ENCODE measurements around the gene PHF12. TPM values are rescaled to one million over a fixed set of nuclear protein-coding genes. Genes with fewer than 3 reads are reported as not detected.
"Not testable (repeated sequence)": the region's sequence is repeated elsewhere in the genome, so short reads cannot be mapped to it uniquely, and the experiment has no call there.

Gene PHF12
- total RNA-seq, 2 experiments from 2014 or later: 52.8 to 56.7 TPM

- no peak for DNase-seq
- no peak overlapping the region for H3K27ac Mint-ChIP-seq
- peaks cover 12% of the 10 kb centered on the region for H3K36me3 Mint-ChIP-seq (ENCODE audit: low read depth)
- H3K4me1 Mint-ChIP-seq (ENCODE audit: low read depth): peaks cover 12% of the 10 kb centered on the region
- no peak overlapping the region for H3K4me3 Mint-ChIP-seq
- H3K9me3 Mint-ChIP-seq: no peaks in the 10 kb centered on the region
- CTCF ChIA-PET: no interaction called here
- intact Hi-C loops (cut with micrococcal nuclease): no loop called here
- H3K27me3 Mint-ChIP-seq (ENCODE audit: low read depth): no peaks in the 10 kb centered on the region
Measured at GRCh38 chr17:28885363-28885762, 66.0 kb downstream of the PHF12 start.

GRCh38 chr17:28883967-28884702, 67.2 kb downstream of the PHF12 start:
- DNase-seq: no peak
- no peaks in the 10 kb centered on the region for H3K27me3 Mint-ChIP-seq (ENCODE audit: low read depth)
- peaks cover 17% of the 10 kb centered on the region for H3K36me3 Mint-ChIP-seq (ENCODE audit: low read depth)
- CTCF ChIA-PET: no interaction called here
- intact Hi-C loops (cut with micrococcal nuclease): no loop called here
- no peak overlapping the region for H3K4me3 Mint-ChIP-seq
- no peaks in the 10 kb centered on the region for H3K9me3 Mint-ChIP-seq
- H3K4me1 Mint-ChIP-seq (ENCODE audit: low read depth): peaks cover 4% of the 10 kb centered on the region
- H3K27ac Mint-ChIP-seq: no peak overlapping the region

GRCh38 chr17:28882154-28882895, 69.0 kb downstream of the PHF12 start:
- no peak for DNase-seq
- H3K36me3 Mint-ChIP-seq (ENCODE audit: low read depth): peaks cover 26% of the 10 kb centered on the region
- no peaks in the 10 kb centered on the region for H3K27me3 Mint-ChIP-seq (ENCODE audit: low read depth)
- peaks cover 13% of the 10 kb centered on the region for H3K4me1 Mint-ChIP-seq (ENCODE audit: low read depth)
- no peak overlapping the region for H3K27ac Mint-ChIP-seq
- CTCF ChIA-PET: interaction anchor here (0.6 to 1.7 kb wide), 7 partner anchors 15 to 156 kb away, joined by 3 to 7 read pairs (median 3); partner anchors contain the start of genes FLOT2 and TLCD1
- H3K9me3 Mint-ChIP-seq: no peaks in the 10 kb centered on the region
- intact Hi-C loops (cut with micrococcal nuclease): no loop called here
- no peak overlapping the region for H3K4me3 Mint-ChIP-seq

- no peaks in the 10 kb centered on the region for H3K27me3 Mint-ChIP-seq (ENCODE audit: low read depth)
- no peak overlapping the region for H3K4me3 Mint-ChIP-seq
- intact Hi-C loops (cut with micrococcal nuclease): no loop called here
- CTCF ChIA-PET: interaction anchor here (0.7 to 1.7 kb wide), 4 partner anchors 21 to 118 kb away, joined by 3 to 7 read pairs (median 4); no protein-coding TSS in a partner anchor
- H3K36me3 Mint-ChIP-seq (ENCODE audit: low read depth): peaks cover 24% of the 10 kb centered on the region
- DNase-seq: no peak
- H3K27ac Mint-ChIP-seq: no peak overlapping the region
- peaks cover 19% of the 10 kb centered on the region for H3K4me1 Mint-ChIP-seq (ENCODE audit: low read depth)
- H3K9me3 Mint-ChIP-seq: no peaks in the 10 kb centered on the region
Measured at GRCh38 chr17:28881533-28882056, 69.7 kb downstream of the PHF12 start.

- H3K4me1 Mint-ChIP-seq (ENCODE audit: low read depth): peaks cover 29% of the 10 kb centered on the region
- CTCF ChIA-PET: interaction anchor here (1.3 kb wide), 1 partner anchor 32 kb away, joined by 8 read pairs; no protein-coding TSS in a partner anchor
- no peak for DNase-seq
- H3K27ac Mint-ChIP-seq: no peak overlapping the region
- no peak overlapping the region for H3K4me3 Mint-ChIP-seq
- peaks cover 24% of the 10 kb centered on the region for H3K36me3 Mint-ChIP-seq (ENCODE audit: low read depth)
- H3K9me3 Mint-ChIP-seq: no peaks in the 10 kb centered on the region
- intact Hi-C loops (cut with micrococcal nuclease): no loop called here
- no peaks in the 10 kb centered on the region for H3K27me3 Mint-ChIP-seq (ENCODE audit: low read depth)
Measured at GRCh38 chr17:28880572-28880945, 70.8 kb downstream of the PHF12 start.

GRCh38 chr17:28879886-28880571, 71.3 kb downstream of the PHF12 start:
- intact Hi-C loops (cut with micrococcal nuclease): loop anchor here (1.0 to 10.0 kb wide), 4 partner anchors 38 to 305 kb away; partner anchors contain the start of genes ALDOC, FAM222B and PIGS
- Mint-ChIP-seq H3K36me3 (ENCODE audit: low read depth) (peaks cover 23% of the 10 kb centered on the region), H3K4me1 (ENCODE audit: low read depth) (peaks cover 34% of the 10 kb centered on the region), H3K27me3 (ENCODE audit: low read depth) (no peaks in the 10 kb centered on the region), H3K9me3 (no peaks in the 10 kb centered on the region), H3K27ac (no peak overlapping the region), H3K4me3 (no peak overlapping the region)
- CTCF ChIA-PET: interaction anchor here (0.6 to 2.3 kb wide), 6 partner anchors 11 to 153 kb away, joined by 3 to 14 read pairs (median 6); no protein-coding TSS in a partner anchor
- no peak for DNase-seq

- CTCF ChIA-PET: interaction anchor here (0.6 to 2.3 kb wide), 11 partner anchors 10 to 152 kb away, joined by 3 to 14 read pairs (median 4); partner anchors contain the start of gene FLOT2
- H3K9me3 Mint-ChIP-seq: no peaks in the 10 kb centered on the region
- intact Hi-C loops (cut with micrococcal nuclease): loop anchor here (1.0 to 10.0 kb wide), 4 partner anchors 37 to 304 kb away; partner anchors contain the start of genes ALDOC, FAM222B and PIGS
Measured at GRCh38 chr17:28878981-28879380, 72.3 kb downstream of the PHF12 start.

GRCh38 chr17:28878158-28878910, 73.0 kb downstream of the PHF12 start:
- H3K36me3 Mint-ChIP-seq (ENCODE audit: low read depth): peaks cover 21% of the 10 kb centered on the region
- no peaks in the 10 kb centered on the region for H3K9me3 Mint-ChIP-seq
- intact Hi-C loops (cut with micrococcal nuclease): loop anchor here (5.0 to 10.0 kb wide), 2 partner anchors 36 to 304 kb away; partner anchors contain the start of genes ALDOC, FAM222B and PIGS
- H3K4me1 Mint-ChIP-seq (ENCODE audit: low read depth): peaks cover 37% of the 10 kb centered on the region
- H3K4me3 Mint-ChIP-seq: no peak overlapping the region
- no peak for DNase-seq
- peak overlapping the region; percentile 0 for H3K27ac Mint-ChIP-seq
- H3K27me3 Mint-ChIP-seq (ENCODE audit: low read depth): no peaks in the 10 kb centered on the region
- CTCF ChIA-PET: interaction anchor here (0.6 to 2.3 kb wide), 9 partner anchors 12 to 152 kb away, joined by 3 to 14 read pairs (median 4); partner anchors contain the start of gene FLOT2

More at GRCh38 chr17:28878981-28879380, 72.3 kb downstream of the PHF12 start:
- peak; percentile 55 for DNase-seq
- Mint-ChIP-seq H3K36me3 (ENCODE audit: low read depth) (peaks cover 21% of the 10 kb centered on the region), H3K27ac (peak overlapping the region; percentile 8), H3K4me1 (ENCODE audit: low read depth) (peaks cover 37% of the 10 kb centered on the region), H3K27me3 (ENCODE audit: low read depth) (no peaks in the 10 kb centered on the region), H3K4me3 (no peak overlapping the region)

- not testable (repeated sequence) for H3K9me3 Mint-ChIP-seq; H3K4me3 Mint-ChIP-seq; H3K27me3 Mint-ChIP-seq (ENCODE audit: low read depth); H3K27ac Mint-ChIP-seq; DNase-seq
- intact Hi-C loops (cut with micrococcal nuclease): loop anchor here (5.0 to 10.0 kb wide), 2 partner anchors 35 to 302 kb away; partner anchors contain the start of genes ALDOC, FAM222B and PIGS
- peaks cover 37% of the 10 kb centered on the region for H3K4me1 Mint-ChIP-seq (ENCODE audit: low read depth)
- peaks cover 21% of the 10 kb centered on the region for H3K36me3 Mint-ChIP-seq (ENCODE audit: low read depth)
- CTCF ChIA-PET: interaction anchor here (0.6 kb wide), 1 partner anchor 109 kb away, joined by 3 read pairs; no protein-coding TSS in a partner anchor
Measured at GRCh38 chr17:28877150-28877711, 74.1 kb downstream of the PHF12 start.

- Mint-ChIP-seq H3K27me3 (ENCODE audit: low read depth) (no peaks in the 10 kb centered on the region), H3K4me3 (no peak overlapping the region), H3K27ac (peak overlapping the region; percentile 63), H3K36me3 (ENCODE audit: low read depth) (peaks cover 16% of the 10 kb centered on the region), H3K9me3 (no peaks in the 10 kb centered on the region), H3K4me1 (ENCODE audit: low read depth) (peaks cover 48% of the 10 kb centered on the region)
- intact Hi-C loops (cut with micrococcal nuclease): loop anchor here (1.0 to 10.0 kb wide), 5 partner anchors 21 to 301 kb away; partner anchors contain the start of genes ALDOC, FAM222B, FLOT2 and PIGS
- CTCF ChIA-PET: interaction anchor here (1.0 to 1.7 kb wide), 4 partner anchors 17 to 148 kb away, joined by 4 to 7 read pairs (median 6); partner anchors contain the start of gene FLOT2
- peak; percentile 34 for DNase-seq
Measured at GRCh38 chr17:28875848-28876550, 75.3 kb downstream of the PHF12 start.

All from activated naive CD4-positive, alpha-beta T cell treated with anti-CD3 and anti-CD28 coated beads for 36 hours (primary cell).